Suppressor macrophage treated with lipopolysaccharide for 4 hours (primary cell): ENCODE data around the gene OR5M11.
"Not testable (repeated sequence)": the region's sequence is repeated elsewhere in the genome, so short reads cannot be mapped to it uniquely, and the experiment has no call there.

Experiments
- DNase-seq: peaks from one replicate; pipeline ENCODE4 v3.0.0-alpha.2; 2020

OR5M11 gene

DNA sequence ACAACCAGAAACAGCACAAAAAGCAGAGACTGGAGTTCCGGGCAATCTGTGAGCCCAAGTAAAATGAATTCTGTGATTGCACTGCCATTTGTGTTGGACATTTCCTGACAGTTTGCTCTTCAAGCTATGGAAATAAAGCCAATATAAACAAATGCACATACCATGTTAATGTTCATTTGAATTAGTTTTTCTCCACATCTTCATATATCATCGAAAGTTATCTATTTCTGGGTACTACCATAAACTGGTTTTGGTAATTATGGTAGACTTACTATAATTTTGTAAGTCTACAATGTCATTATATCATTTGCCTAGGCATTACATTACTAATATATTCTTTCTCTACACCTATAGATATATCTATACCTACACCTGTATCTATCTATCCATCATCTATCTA is at the start of gene OR5M11:
Gene OR5M11 (minus strand): TSS at position 101 of the 400 bp plus-strand sequence. CDS start 0 bp downstream, at position 101.
- DNase-seq, result no peak

DNA sequence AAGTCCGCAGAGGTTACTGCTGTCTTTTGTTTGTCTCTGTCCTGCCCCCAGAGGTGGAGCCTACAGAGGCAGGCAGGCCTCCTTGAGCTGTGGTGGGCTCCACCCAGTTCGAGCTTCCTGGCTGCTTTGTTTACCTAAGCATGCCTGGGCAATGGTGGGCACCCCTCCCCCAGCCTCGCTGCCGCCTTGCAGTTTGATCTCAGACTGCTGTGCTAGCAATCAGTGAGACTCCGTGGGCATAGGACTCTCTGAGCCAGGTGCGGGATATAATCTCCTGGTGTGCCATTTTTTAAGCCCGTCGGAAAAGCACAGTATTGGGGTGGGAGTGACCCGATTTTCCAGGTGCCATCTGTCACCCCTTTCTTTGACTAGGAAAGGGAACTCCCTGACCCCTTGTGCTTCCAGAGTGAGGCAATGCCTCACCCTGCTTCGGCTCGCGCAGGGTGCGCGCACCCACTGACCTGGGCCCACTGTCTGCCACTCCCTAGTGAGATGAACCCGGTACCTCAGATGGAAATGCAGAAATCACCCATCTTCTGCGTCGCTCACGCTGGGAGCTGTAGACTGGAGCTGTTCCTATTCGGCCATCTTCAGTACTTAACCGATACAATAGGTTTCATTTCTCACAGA is 49.1 kb upstream of the OR5M11 start:
- not testable (repeated sequence) for DNase-seq

DNA sequence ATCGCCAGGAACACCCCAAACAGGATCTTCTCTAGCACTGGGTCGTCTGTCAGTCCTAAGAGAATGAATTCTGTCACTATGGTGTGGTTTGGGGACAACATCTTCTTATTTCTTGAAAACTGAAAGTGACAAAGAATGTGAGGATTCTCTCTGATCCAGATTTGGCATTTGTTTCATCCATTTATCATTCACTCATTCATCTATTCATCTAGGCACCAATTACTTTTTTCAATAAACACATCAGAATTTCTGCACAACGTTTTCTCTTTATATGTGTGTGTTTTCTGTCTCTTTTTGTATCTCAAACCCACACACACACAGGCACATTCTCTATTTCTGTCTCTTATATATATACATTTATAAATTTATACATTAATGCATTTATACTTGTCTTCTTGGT is 34.6 kb upstream of the OR5M11 start, which contains the start of gene OR5M10:
Gene OR5M10 (minus strand): TSS at position 101 of the 400 bp plus-strand sequence. CDS start 0 bp downstream, at position 101.
- DNase-seq, result no peak

DNA sequence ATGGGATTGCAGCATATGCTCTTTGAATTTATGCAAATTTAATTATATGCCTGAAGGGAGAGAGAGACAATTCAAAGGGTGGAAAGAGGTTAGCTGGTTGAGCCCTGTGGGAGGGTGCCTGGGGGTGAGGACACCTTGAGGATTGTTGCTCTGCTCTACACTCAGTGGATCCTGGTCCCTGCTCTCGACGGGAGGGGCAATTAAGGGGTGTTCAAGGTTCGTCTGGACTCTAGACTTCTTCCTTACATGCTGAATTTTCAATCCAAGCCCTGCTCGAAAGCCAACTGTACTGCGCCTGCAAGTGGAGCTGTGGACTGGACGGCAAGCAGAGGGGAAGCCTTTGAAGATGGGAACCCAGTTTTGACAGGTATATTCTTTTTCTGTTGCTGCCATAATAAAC is 15.5 kb upstream of the OR5M11 start:
- no peak for DNase-seq

DNA sequence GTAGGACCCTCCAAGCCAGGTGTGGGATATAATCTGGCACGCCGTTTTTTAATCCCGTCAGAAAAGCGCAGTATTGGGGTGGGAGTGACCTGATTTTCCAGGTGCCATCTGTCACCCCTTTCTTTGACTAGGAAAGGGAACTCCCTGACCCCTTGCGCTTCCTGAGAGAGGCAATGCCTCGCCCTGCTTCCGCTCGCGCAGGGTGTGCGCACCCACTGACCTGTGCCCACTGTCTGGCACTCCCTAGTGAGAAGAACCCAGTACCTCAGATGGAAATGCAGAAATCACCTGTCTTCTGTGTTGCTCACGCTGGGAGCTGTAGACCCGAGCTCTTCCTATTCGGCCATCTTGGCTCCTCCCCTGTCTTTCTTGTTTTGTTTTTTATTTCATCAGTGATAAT is 11.6 kb upstream of the OR5M11 start:
- not testable (repeated sequence) for DNase-seq

DNA sequence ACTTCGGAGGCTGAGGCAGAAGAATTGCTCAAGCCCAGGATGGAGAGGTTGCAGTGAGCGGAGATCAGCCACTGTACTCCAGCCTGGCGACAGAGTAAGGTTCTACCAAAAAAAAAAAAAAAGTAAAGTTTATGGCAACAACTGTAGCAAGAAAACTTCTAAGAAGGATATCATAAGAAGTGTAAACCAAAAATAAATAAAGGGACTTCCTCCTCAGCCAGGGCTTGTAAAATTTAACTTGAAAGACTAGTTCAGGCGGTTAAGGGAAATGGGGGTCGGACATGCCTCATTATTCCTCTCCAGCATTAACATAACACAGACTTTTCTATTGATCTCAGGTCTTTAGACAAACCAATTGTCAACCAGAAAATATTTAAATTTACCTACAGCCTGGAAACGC is 2.5 kb upstream of the OR5M11 start:
- DNase-seq, result no peak

DNA sequence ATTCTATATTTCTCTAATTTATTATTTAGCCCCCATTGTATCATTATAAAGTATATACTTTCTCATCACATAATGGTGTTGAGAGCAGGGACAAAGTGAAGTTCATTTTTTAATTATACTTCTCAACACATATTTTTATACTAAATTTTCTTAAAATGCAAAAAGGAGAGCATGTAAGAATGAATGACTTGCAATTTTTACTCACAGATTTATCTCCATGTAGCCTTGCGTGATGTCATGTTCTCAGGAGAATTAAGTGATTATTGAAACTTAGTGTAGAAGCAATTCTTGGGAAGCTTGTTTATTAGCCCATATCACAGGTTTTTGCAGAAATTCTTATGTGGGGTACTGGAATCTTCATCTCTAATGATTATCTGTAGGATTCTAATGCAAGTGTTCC is 682 bp upstream of the OR5M11 start:
- no peak for DNase-seq

DNA sequence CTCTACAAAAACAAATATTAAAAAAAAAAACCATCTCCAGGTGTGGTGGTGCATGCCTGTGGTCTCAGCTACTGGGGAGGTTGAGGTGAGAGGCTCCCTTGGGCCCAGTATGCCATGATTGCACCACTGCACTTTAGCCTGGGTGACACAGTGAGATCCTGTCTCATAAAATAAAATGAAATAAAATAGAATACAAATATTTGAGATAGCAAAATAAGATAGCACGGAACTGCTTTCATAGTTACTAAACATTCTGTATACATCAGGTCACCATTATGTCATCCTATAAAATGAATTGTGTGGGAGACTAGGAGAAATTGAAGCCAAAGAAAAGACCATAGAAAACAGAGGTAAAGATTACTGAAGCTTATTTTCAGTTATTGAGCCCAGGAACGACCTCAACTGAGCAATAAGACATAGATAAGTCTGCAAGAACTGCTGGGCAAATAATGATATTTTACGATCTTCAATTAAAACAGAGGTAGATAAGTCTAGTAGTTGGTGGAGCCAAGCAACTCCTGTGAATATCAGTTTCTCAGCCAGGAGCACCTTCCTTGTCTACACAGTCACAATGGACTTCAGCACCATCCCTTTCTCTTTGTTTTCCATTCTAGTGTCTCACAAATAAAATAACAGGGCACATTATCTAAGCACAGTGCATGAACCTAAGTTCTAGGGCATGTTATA is 9.9 kb downstream of the OR5M11 start:
- DNase-seq, result no peak

DNA sequence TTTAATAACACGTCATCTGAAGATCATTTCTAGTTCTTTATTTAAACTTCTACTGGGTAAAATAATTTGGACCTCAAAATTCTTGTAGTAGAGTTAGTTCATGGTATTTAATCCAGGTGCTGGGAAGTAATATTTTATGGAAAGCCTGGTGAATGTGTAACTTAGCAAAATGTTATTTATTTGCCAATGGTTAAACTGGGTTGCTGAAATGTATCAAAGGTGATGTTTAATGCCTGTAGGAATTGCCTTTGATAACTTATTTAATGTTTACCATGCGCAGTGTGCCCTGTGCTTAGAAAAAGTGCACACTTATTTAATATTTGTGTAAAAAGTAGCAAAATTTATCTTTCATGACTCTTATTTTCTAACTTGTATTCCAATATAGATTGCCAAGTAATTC is 11.2 kb downstream of the OR5M11 start:
- DNase-seq, result no peak

DNA sequence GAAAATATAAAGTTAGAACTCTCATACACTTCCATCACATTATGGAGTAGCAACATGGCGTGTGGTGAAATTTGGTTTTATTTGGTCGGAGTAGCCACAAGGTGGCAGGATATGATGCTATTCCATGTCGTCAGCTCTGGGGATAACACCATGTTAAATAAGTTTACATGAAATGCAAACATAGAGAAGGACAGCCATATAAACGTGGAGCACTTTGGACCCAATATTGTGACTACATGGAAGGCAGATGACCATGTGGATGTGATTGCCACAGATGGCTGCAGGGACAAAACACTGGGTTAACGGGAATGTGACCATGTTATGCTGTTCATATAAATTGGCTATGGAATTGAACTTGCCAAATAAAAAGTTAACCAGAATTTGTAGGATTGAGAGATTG is 21.0 kb downstream of the OR5M11 start:
- no peak for DNase-seq

DNA sequence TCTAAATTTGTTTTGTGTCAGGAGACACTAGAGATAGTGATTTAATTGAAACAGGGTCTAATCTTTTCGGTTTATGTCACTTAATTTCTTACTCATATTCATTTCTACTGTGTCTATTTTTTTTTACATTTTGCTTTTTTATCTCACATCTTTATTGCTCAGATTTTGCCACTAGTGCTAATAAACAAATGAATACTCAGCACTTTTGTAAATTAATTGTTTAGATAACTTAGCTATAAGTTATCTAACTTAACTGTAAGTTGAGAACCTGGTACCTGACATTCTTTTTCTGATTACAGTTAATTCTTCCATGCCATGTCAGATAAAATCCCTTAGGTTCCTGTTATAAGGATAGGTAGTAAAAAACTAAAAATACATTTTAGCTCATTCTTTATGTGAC is 29.8 kb downstream of the OR5M11 start:
- no peak for DNase-seq

DNA sequence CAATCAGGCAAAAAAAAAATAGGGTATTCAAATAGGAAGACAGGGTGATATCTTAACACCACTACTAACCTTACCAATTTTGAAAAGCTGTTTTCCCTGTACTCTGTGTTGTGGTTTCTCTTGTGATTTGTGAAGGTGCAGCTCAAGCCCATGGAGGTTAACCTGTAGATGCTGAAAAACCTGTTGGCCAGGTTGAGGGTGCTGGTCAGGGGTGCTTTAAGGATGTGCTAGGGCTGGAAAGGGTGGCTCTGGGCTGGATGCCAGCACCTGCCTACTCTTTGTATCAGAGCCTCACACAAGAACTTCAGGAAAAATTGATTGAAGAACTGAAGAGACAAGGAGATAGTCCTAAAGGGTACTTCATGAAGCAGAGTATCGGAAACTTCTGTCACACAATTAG is 33.6 kb downstream of the OR5M11 start:
- no peak for DNase-seq

DNA sequence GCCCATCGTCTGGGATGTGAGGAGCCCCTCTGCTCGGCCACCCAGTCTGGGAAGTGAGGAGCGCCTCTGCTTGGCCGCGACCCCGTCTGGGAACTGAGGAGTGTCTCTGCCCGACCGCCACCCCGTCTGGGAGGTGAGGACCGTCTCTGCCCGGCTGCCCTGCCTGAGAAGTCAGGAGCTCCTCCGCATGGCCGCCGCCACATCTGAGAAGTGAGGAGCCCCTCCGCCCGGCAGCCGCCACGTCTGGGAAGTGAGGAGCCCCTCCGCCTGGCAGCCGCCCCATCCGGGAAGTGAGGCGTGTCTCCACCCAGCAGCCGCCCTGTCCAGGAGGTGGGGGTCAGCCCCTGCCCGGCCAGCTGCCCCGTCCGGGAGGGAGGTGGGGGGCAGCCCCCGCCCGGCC is 46.0 kb downstream of the OR5M11 start:
- no peak for DNase-seq

DNA sequence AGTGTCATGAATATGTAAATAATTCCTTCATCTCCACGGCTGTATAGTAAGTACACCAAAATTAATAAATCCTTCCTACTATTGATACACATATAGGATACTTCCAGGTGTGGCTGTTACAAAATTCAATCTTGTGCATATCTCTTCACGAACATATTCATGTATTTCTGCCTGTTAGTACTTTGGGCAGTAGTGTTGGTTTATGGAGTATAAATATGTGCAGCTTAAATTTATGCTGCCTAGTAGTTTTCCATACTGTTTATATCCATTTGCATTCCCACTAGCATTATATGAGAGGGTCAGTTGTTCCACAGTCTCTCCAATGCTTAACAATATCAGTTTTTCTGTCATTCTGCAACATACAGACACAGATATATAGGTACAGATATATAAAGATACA is 47.9 kb downstream of the OR5M11 start:
- DNase-seq, result no peak
